ENCODE measurements around the gene LMF1.

LMF1 gene

DNA sequence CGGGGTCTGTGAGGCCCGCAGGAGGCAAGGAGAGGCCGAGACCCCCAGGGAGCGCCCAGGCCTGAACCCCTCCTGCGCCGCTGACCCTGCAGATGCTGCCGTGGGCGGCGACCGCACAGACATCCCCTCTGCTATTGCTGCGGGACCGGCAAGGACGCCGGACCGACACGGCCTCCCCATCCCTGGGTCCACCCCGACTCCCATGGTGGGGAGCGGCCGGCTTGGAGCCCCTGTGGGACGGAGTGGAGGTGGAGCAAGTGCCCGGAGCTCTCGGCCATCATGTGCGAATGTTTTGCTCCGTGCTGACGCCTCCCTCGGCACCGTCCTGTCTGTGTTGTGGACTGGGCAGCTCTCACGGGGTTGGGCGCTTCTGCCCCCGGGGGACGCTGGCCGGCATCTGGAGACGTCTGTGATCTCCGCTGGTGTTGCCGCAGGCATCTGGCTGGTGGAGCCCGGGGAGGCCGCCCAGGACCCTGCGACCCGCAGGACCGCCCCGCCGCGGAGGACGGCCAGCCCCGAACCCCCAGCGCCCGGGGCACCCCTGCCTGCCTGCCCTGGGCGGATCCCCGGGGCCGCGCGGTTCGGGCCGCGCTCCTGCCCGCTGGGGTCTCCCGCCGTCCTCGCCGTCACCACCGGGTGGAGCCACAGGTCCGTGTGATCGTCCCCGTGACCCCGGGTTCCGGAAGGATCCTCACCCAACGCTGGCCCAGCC, 157.4 kb downstream of the LMF1 start:
- no peak for DNase-seq (ENCODE audit: low spot score)

GRCh38 chr16:808085-808386, 162.7 kb downstream of the LMF1 start:
- no peak for DNase-seq (ENCODE audit: low spot score)

GRCh38 chr16:807347-808084, 163.3 kb downstream of the LMF1 start:
- DNase-seq (ENCODE audit: low spot score) = peak; percentile 91

- DNase-seq (ENCODE audit: low spot score) = no peak
Measured at GRCh38 chr16:805474-805873, 165.3 kb downstream of the LMF1 start.

DNA sequence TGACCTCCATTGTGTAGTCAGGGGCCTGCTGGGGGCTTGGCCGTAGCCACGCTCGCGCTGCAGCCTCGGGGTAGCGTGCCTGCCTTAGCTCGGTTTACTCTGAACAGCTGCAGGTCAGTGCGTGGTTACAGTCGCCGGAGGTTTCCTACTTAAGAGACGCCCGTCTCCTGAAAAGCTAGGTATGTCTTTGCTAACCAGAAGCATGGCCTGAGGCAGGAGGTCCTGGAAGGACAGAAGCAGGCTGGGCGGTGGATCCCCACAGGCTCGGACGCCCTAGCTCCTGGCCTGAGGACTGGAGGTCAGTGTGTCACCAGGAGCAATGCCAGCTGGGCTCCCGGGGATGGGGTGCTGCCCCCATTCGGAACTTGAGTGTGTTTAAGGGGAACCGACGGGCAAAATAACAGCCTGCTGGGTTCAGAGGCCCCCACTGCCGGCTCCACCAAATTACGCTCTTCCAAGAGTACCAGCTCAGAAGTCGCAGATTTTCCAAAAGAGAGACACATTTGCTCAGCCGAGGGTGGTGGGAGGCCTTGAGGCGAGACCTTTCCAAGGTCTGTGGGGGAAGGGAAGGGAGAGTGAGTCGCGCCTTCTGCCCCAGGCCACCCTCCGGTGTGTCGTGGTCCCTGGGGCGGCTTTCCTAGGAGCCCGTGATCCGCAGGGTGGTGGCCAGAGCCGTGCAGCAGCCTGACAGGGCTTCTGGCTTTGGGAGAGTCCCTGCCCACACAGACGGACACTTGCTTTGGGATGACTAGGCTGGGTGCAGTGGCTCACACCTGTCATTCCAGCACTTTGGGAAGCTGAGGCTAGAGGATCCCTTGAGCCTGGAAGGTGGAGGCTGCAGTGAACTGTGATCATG, 166.4 kb downstream of the LMF1 start:
- no peak for DNase-seq (ENCODE audit: low spot score)

DNA sequence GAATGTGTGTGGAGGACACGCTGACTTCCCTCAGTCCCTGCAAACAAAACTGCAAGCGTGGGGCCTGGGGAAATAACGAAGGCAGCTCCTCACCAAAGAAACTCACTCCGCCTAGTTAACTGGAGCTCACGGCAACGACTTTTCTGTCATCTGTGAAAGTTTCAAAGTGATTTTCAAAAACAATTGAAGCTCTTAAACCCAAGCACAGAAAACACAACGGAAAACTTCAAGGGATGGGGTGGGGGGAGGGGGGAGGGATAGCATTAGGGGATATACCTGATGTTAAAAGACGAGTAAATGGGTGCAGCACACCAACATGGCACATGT, 167.1 kb downstream of the LMF1 start:
- DNase-seq (ENCODE audit: low spot score) = no peak

All from cerebellar cortex (tissue), 1 donor.